Measurements from ENCODE around the gene AHNAK2. TPM values are rescaled to one million over a fixed set of nuclear protein-coding genes. Genes with fewer than 3 reads are reported as not detected.

The AHNAK2 gene
- total and polyA plus RNA-seq, 9 of the 15 experiments (the other 6 are each of a cell fraction or from before 2014, with no cell fraction given), result 0.04 to 0.09 (median 0.04) TPM; not detected in 6

DNA sequence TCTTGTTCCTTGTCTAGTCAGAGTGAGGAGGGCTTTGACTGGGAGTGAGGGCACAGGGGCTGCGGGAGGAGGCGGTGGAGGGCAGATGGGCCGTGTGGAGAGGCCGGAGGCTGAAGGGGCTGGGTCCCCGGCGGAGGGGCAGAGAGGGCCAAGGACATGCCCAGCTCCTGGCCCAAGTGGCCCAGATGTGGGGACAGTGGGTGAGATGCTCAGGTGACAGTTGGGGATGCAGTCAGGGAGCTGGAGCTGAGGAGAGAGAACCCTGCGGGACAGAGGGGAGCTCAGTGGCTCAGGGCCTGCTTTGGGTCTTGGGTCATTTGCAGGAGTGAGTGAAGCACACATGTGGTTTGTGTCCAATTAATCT is 80.0 kb downstream of the AHNAK2 start:
- ChIA-PET POLR2A (no interaction called here), CTCF (ENCODE audit: low intra/inter-chr PET ratio) (no interaction called here)
- Histone ChIP-seq H3K4me2 (ENCODE audit: insufficient read depth, low read length) (no peak overlapping the region), H3K9me3 (replicated peaks; ENCODE audit: control insufficient read depth, insufficient read depth, low read depth, low read length) (no peaks in the 10 kb centered on the region), H2AFZ (ENCODE audit: low read depth, low read length) (no peak overlapping the region), H3K4me3 (no peak overlapping the region), H3K9ac (ENCODE audit: insufficient read depth in 1 of 2, low read depth in 2 of 2, low read length in 2 of 2) (no peak overlapping the region), H3K27ac (ENCODE audit: extremely low read depth, low read depth, low read length) (no peak overlapping the region), H3K9me1 (ENCODE audit: control insufficient read depth, insufficient read depth, low read length) (no peaks in the 10 kb centered on the region), H3K36me3 (ENCODE audit: control insufficient read depth, insufficient read depth, low read length) (no peaks in the 10 kb centered on the region), H3K79me2 (ENCODE audit: control insufficient read depth, insufficient read depth, low read length) (no peaks in the 10 kb centered on the region), H3K4me1 (replicated peaks in 1 of 2; ENCODE audit: control insufficient read depth in 2 of 2, insufficient read depth in 2 of 2, low read length in 2 of 2) (peaks cover 0 to 50% of the 10 kb centered on the region in 2 experiments; a peak in 2 of 5 replicates), H3K27me3 (ENCODE audit: control insufficient read depth in 2 of 2, insufficient read depth in 2 of 2, low read length in 2 of 2) (peaks cover 0 to 10% of the 10 kb centered on the region in 2 experiments; a peak in 3 of 5 replicates), H4K20me1 (replicated peaks; ENCODE audit: control insufficient read depth, insufficient read depth, low read length) (no peaks in the 10 kb centered on the region)
- FAIRE-seq (no peak), ATAC-seq (no peak), DNase-seq (ENCODE audit: extremely low read depth in 1 of 4, low spot score in 3 of 4) (no peak)
- TF ChIP-seq, protein P1, sequence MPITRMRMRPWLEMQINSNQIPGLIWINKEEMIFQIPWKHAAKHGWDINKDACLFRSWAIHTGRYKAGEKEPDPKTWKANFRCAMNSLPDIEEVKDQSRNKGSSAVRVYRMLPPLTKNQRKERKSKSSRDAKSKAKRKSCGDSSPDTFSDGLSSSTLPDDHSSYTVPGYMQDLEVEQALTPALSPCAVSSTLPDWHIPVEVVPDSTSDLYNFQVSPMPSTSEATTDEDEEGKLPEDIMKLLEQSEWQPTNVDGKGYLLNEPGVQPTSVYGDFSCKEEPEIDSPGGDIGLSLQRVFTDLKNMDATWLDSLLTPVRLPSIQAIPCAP (CRISPR knock-in tag; IDR thresholded peaks at IDR 0.05; ENCODE audit: borderline replicate concordance), result no peak
- TF ChIP-seq ZNF764 (CRISPR knock-in tag; IDR thresholded peaks at IDR 0.05; ENCODE audit: low read depth) (no peak), GATA2 (CRISPR knock-in tag; IDR thresholded peaks at IDR 0.05) (no peak)
- TF ChIP-seq, protein P2, sequence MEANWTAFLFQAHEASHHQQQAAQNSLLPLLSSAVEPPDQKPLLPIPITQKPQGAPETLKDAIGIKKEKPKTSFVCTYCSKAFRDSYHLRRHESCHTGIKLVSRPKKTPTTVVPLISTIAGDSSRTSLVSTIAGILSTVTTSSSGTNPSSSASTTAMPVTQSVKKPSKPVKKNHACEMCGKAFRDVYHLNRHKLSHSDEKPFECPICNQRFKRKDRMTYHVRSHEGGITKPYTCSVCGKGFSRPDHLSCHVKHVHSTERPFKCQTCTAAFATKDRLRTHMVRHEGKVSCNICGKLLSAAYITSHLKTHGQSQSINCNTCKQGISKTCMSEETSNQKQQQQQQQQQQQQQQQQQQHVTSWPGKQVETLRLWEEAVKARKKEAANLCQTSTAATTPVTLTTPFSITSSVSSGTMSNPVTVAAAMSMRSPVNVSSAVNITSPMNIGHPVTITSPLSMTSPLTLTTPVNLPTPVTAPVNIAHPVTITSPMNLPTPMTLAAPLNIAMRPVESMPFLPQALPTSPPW (CRISPR knock-in tag; IDR thresholded peaks at IDR 0.05), result no peak
- in situ Hi-C loops (cut with MboI), result no loop called here
- intact Hi-C loops (cut with micrococcal nuclease), result no loop called here
- BruUV-seq (replicated peaks), result no TSS peak
- 49% methylated on average over 7 of the region's 7 CpGs for WGBS (ENCODE audit: insufficient coverage, low coverage, missing lambda C conversion rate)

All from K562 (cell line).